GM18858 (cell line): ENCODE measurements around the gene SPATS2.
"Not testable (repeated sequence)": the region's sequence is repeated elsewhere in the genome, so short reads cannot be mapped to it uniquely, and the experiment has no call there.

Experiments used
- ATAC-seq: cut with Tn5 transposase; IDR thresholded peaks from one replicate; pipeline ENCODE4 v1.9.1; 2021; ENCODE audit not compliant: unreplicated experiment

The SPATS2 gene

DNA sequence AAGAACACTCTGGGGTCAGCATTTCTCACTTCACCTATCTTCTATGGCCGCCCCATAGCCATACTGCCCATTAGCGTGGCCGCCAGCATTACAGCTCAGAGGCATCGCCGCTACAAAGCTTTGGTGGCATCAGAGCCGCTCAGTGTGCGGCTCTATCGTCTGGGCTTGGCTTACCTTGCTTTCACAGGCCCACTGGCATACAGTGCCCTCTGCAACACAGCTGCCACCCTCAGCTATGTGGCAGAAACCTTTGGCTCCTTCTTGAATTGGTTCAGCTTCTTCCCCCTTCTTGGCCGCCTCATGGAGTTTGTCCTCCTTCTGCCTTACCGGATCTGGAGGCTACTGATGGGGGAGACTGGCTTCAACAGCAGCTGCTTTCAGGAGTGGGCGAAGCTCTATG, 18.0 kb upstream of the SPATS2 start:
- no peak for ATAC-seq

DNA sequence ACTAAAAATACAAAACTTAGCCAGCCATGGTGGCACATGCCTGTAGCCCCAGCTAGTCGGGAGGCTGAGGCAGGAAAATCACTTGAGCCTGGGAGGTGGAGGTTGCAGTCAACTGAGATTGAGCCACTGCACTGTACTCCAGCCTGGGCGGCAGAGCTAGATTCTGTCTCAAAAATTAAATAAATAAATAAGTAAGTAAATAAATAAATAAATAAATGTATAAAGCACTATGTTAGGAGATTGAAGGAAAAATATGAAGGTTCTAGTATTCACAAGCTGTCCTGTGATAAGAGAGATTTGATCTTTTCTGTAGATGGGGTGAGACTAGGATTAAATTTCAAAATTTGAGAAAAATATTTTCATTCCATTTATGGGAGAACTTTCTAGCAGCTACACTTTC, 14.9 kb upstream of the SPATS2 start:
- no peak for ATAC-seq

- ATAC-seq = no peak
Observed at GRCh38 chr12:49355913-49356312, 11.3 kb upstream of the SPATS2 start.

GRCh38 chr12:49357103-49357678, 10.1 kb upstream of the SPATS2 start:
- ATAC-seq = no peak

GRCh38 chr12:49358483-49359141, 8.7 kb upstream of the SPATS2 start:
- no peak for ATAC-seq

GRCh38 chr12:49359671-49360070, 7.6 kb upstream of the SPATS2 start:
- ATAC-seq = no peak

DNA sequence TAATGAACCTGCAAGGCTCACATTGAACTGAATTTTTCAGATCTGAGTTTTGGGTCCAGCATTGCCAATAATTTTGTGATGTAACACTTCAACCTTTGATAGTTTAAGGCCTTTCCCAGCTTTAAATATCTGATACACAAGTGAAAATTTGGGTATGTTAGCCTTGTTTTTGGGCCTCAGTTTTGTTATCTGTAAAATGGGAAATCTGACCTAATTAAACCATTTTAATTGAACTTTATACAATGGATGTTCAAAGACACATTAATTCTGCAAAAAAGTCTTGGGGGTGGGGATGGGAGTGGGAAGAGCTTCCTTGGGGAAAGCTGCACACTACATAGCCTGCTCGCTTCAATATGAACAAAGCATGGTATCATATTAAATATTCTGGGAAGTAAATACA, 5.2 kb upstream of the SPATS2 start:
- no peak for ATAC-seq

GRCh38 chr12:49364989-49365388, 2.3 kb upstream of the SPATS2 start:
- ATAC-seq = no peak

- ATAC-seq = no peak
Observed at GRCh38 chr12:49365542-49365941, 1.7 kb upstream of the SPATS2 start.

DNA sequence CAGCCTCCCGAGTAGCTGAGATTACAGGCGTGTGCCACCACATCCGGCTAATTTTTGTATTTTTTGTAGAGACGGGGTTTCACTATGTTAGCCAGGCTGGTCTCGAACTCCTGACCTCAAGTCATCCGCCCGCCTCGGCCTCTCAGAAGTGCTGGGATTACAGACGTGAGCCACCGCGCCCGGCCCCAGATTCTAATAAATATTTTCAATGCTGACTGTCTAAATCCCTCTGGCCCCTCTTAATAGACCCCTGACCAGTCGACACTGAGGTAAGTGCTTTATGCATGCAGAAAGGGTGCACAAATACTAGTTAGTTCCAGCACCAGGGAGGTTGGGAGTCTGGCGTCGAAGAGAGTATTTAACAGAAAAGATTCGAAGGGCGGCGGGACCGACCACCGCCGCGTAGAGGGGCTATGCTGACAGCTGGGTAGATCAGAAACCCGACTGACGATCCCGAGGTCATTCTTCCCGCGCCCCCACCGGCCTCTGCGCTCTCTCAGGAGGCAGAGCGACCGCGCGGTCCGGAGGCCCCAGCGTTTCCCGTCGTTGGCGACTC, 1.1 kb upstream of the SPATS2 start:
- ATAC-seq = no peak

DNA sequence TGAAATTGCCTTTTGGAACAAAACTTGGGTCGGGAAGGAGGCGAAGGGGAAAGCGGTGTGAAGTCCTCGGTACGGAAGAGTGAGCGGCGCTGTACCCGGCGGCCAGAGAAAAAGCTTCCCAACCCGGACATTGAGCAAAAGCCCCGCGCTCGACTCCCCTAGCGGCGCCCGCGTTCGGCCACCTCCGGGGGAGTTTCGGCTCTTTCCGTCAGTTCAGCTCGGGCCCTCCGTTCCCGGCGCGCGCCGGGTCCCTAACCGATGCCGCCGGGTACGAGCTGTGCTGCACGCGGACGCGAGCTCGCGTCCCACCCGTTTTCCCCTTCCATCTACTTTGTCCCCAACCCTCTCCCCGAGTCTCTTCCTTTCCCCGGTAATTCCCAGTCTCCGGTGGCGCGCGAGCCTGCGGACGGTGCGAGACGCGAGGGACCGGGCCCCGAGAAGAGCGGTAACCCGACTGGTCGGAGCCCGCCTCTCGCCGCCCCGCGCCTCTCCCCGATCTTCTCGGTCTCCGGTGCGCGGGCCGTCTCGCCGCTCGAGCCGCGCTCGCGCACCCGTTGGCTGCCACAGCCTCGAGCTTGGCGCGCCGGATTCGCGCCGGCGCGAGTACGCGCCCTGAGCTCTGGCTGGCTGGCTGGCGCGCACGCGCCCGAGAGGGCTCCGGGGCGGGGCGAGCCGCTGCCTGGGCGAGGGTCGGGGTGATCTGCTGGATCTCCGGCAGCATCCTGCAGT, 446 bp upstream of the SPATS2 start:
- ATAC-seq = peak; percentile 52

DNA sequence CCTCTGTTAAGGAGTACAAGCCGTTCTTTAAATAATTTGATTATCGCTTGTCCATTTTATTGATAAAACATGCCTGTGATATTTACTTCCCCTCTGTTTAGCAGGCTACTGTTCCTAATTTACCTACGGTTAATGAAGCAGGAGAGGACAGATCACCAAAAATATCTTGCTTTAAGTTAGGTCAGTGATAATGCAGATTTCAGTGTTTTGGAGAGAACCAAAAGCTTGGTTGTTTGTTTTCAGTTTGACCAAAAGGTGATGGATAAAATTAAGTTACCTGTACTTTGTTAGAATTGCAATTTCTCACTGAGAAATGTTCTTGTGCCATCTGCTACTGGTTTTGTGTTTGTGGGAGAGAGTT, 958 bp downstream of the SPATS2 start:
- no peak for ATAC-seq

DNA sequence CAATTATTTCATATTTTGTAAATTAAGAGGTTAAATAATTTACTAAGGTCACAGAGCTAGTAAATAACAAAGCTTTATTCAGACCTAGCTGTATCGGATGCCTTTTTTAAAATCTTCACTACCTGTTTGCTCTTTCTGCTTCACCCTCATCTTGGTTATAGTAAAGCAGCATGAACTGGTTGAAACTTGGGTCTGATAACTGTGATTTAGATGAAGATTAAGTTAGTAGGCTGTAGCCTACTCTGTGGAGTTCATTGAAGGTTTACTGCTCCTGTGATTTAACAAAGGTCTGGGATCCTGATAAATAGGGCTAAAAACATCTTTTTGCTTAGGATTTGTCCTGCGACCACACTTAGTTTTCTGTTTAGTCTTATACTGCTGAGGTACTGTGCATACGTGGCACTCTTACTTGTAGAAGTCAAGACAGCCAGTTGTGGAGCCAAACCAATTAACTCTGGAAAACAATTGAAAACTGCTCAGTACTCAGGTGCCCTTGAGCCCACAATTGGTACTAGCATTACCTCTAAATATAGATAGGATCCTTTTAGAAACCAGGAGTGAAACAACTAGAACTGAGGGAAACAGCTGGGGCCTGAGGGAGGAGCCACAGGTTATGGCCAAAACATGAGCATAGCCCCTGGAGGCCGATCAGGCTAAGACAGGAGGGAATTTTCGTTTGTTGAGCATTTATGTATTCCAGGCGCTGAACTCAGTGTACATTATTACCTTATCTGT, 2.3 kb downstream of the SPATS2 start:
- ATAC-seq = peak; percentile 46

- ATAC-seq = no peak
Observed at GRCh38 chr12:49370539-49370938, 3.3 kb downstream of the SPATS2 start.

- no peak for ATAC-seq
Observed at GRCh38 chr12:49375406-49375805, 8.1 kb downstream of the SPATS2 start.

- no peak for ATAC-seq
Observed at GRCh38 chr12:49377386-49377785, 10.1 kb downstream of the SPATS2 start.

DNA sequence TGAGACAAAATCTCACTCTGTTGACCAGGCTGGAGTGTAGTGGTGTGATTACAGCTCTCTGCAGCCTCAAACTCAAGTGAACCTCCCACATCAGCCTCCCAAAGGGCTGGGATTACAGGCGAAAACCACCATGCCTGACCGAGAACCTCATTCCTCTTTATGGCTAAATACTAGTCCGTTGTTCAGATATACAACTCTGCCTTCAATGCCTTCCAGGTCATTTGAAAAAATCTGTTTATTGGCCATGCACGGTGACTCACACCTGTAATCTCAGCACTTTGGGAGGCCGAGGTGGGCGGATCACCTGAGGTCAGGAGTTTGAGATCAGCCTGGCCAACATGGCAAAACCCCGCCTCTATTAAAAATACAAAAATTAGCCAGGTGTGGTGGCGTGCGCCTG, 12.9 kb downstream of the SPATS2 start:
- ATAC-seq = not testable (repeated sequence)

DNA sequence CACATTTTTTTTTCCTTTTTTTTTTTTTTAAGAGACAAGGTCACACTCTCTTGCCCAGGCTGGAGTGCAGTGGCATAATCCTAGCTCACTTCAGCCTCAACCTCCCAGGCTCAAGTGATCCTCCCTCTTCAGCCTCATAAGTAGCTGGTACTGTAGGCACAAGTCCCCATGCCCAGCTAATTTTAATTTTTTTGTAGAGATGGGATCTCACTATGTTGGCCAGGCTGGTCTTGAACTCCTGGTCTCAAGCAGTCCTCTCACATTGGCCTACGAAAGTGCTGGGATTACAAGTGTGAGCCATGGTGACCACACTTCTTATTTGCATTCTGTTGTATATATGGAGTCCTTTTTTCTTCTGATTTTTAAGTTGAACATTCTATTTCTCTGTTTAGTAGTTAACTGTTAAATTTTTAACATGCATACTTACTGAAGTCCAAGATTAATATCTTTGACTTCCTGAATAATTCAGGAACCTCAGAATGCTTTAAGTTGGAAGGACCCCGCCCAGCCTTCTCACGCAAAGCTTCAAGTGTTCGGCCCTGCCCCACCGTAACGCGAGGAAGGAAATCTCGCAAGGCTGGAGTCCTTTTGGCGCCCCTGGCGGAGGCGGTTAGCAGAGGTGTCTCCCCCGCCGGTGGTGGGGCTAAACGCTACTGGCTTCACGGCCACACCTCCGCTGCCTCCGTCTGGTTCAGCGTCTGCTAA, 21.6 kb downstream of the SPATS2 start:
- no peak for ATAC-seq

DNA sequence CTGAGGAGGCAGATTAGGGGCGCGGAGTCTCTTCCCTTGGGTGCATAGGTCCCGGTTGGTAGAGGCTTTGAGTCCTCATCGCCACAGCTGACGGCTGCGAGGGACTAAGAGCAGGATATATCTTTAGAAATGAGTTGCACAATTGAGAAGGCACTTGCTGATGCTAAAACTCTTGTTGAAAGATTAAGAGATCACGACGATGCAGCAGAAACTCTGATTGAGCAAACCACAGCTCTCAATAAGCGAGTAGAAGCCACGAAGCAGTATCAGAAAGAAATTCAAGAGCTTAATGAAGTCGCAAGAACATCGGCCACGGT, 22.1 kb downstream of the SPATS2 start:
- ATAC-seq = no peak

DNA sequence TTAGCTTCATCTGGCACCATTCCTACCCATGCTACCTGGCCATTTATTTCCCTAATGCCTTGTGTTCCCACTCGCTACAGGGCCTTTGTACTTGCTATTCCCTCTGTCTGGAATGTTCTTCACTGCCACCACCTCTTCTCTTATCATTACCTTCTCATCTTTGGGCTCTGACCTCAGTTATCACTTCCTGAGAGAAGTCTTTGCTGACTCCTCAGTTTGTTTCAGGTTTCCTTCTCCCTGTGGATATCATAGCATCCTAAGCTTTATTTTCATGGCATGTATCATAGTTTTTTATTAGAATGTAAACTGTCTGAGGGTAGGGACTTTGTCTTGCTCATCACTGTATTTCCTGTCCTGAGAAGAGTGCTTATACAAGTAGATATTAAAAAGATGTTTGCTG, 29.7 kb downstream of the SPATS2 start:
- ATAC-seq = no peak

GRCh38 chr12:49400304-49400703, 33.0 kb downstream of the SPATS2 start:
- no peak for ATAC-seq
